NCI-H146 treated with DMSO at 0.1 percent for 48 hours (cell line): ENCODE data around the gene RAP1GAP2.

Experiments
- DNase-seq: peaks from one replicate; lab custom pipeline; 2025; ENCODE audit not compliant: unreplicated experiment; lab: John Stamatoyannopoulos, UW

Gene RAP1GAP2

GRCh38 chr17:2909175-2909845 lies 113.1 kb downstream of the RAP1GAP2 start:
- DNase-seq: no peak

GRCh38 chr17:2909846-2910234 lies 113.6 kb downstream of the RAP1GAP2 start:
- DNase-seq: no peak

GRCh38 chr17:2911035-2911754 lies 115.0 kb downstream of the RAP1GAP2 start:
- DNase-seq: no peak

- no peak for DNase-seq
Observed at GRCh38 chr17:2911755-2912111, 115.5 kb downstream of the RAP1GAP2 start.

- DNase-seq: no peak
Observed at GRCh38 chr17:2912754-2913153, 116.5 kb downstream of the RAP1GAP2 start.

- no peak for DNase-seq
Observed at GRCh38 chr17:2916461-2916860, 120.2 kb downstream of the RAP1GAP2 start.

- no peak for DNase-seq
Observed at GRCh38 chr17:2921443-2921842, 125.2 kb downstream of the RAP1GAP2 start.

- DNase-seq: no peak
Observed at GRCh38 chr17:2924211-2924610, 128.0 kb downstream of the RAP1GAP2 start.

- no peak for DNase-seq
Observed at GRCh38 chr17:2925011-2925410, 128.8 kb downstream of the RAP1GAP2 start.

GRCh38 chr17:2926019-2926650 lies 129.9 kb downstream of the RAP1GAP2 start:
- DNase-seq: no peak

GRCh38 chr17:2928294-2928890 lies 132.2 kb downstream of the RAP1GAP2 start:
- DNase-seq: no peak

- no peak for DNase-seq
Observed at GRCh38 chr17:2929881-2930533, 133.8 kb downstream of the RAP1GAP2 start.

GRCh38 chr17:2931876-2932275 lies 135.6 kb downstream of the RAP1GAP2 start:
- DNase-seq: no peak

GRCh38 chr17:2932946-2933345 lies 136.7 kb downstream of the RAP1GAP2 start:
- DNase-seq: no peak

GRCh38 chr17:2933606-2934005 lies 137.4 kb downstream of the RAP1GAP2 start:
- DNase-seq: no peak

GRCh38 chr17:2935632-2936031 lies 139.4 kb downstream of the RAP1GAP2 start:
- DNase-seq: no peak

GRCh38 chr17:2936351-2936750 lies 140.1 kb downstream of the RAP1GAP2 start:
- DNase-seq: no peak

GRCh38 chr17:2936771-2937321 lies 140.6 kb downstream of the RAP1GAP2 start:
- no peak for DNase-seq

- DNase-seq: no peak
Observed at GRCh38 chr17:2937331-2938003, 141.2 kb downstream of the RAP1GAP2 start.

GRCh38 chr17:2939714-2940351 lies 143.6 kb downstream of the RAP1GAP2 start:
- DNase-seq: no peak
